GM19023 (cell line): ENCODE measurements around the gene MFN2.
"Not testable (repeated sequence)": the region's sequence is repeated elsewhere in the genome, so short reads cannot be mapped to it uniquely, and the experiment has no call there.

Experiments used
- ATAC-seq: cut with Tn5 transposase; IDR thresholded peaks from one replicate; pipeline ENCODE4 v1.9.1; 2021; ENCODE audit warnings: mild to moderate bottlenecking, moderate library complexity; ENCODE audit not compliant: unreplicated experiment

The MFN2 gene

GRCh38 chr1:12044187-12044877, 64.1 kb downstream of the MFN2 start:
- not testable (repeated sequence) for ATAC-seq

- no peak for ATAC-seq
Observed at GRCh38 chr1:12046749-12047119, 66.5 kb downstream of the MFN2 start.

- peak; percentile 38 for ATAC-seq
Observed at GRCh38 chr1:12047120-12047876, 67.1 kb downstream of the MFN2 start.

- no peak for ATAC-seq
Observed at GRCh38 chr1:12048372-12048771, 68.1 kb downstream of the MFN2 start.

GRCh38 chr1:12049616-12050015, 69.4 kb downstream of the MFN2 start:
- no peak for ATAC-seq

GRCh38 chr1:12051361-12051760, 71.1 kb downstream of the MFN2 start:
- ATAC-seq: no peak

- peak; percentile 64 for ATAC-seq
Observed at GRCh38 chr1:12052008-12052573, 71.8 kb downstream of the MFN2 start.

- ATAC-seq: no peak
Observed at GRCh38 chr1:12052997-12053686, 72.9 kb downstream of the MFN2 start.

GRCh38 chr1:12053752-12054548, 73.7 kb downstream of the MFN2 start:
- ATAC-seq: peak; percentile 30

GRCh38 chr1:12055259-12055658, 75.0 kb downstream of the MFN2 start:
- ATAC-seq: no peak

GRCh38 chr1:12056331-12056841, 76.1 kb downstream of the MFN2 start:
- no peak for ATAC-seq

GRCh38 chr1:12057382-12057781, 77.1 kb downstream of the MFN2 start:
- no peak for ATAC-seq

- no peak for ATAC-seq
Observed at GRCh38 chr1:12057940-12058687, 77.9 kb downstream of the MFN2 start.

GRCh38 chr1:12059226-12059625, 79.0 kb downstream of the MFN2 start:
- ATAC-seq: no peak

- ATAC-seq: no peak
Observed at GRCh38 chr1:12059722-12060464, 79.6 kb downstream of the MFN2 start.

- ATAC-seq: no peak
Observed at GRCh38 chr1:12060500-12060899, 80.3 kb downstream of the MFN2 start.
